MV-4-11 (cell line): Measurements from ENCODE around the gene GALR3.

Experiments
- DNase-seq: peaks from one replicate; lab custom pipeline; 2025; lab: John Stamatoyannopoulos, UW

The GALR3 gene

DNA sequence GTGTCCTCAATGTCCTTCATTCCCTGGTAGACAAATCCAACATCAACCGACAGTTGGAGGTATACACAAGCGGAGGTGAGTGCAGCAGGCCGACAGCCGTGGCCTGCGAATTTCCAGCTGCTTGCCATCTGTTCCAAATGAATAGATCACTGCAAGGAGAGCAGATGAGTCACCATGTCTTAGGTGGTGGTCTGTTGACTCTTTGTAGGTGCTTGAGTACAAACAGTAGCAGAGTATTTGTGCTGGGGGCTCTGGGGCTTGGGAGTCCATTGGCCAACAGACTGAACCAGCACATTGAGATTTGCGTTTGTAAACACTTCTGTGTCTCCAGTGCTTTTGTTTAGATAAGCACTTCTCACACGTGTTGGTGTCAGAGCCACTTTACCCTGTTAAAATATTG, 47.1 kb downstream of the GALR3 start:
- no peak for DNase-seq
